ENCODE data around the gene PPM1D. TPM values are rescaled to one million over a fixed set of nuclear protein-coding genes. Genes with fewer than 3 reads are reported as not detected.
"Not testable (repeated sequence)": the region's sequence is repeated elsewhere in the genome, so short reads cannot be mapped to it uniquely, and the experiment has no call there.

The PPM1D gene
- total RNA-seq (29.6 TPM), polyA plus RNA-seq (10 to 100 TPM in 3 of 4 donors, 1 to 10 TPM in 1; 9.5 to 15.5 (median 12.1) TPM)

DNA sequence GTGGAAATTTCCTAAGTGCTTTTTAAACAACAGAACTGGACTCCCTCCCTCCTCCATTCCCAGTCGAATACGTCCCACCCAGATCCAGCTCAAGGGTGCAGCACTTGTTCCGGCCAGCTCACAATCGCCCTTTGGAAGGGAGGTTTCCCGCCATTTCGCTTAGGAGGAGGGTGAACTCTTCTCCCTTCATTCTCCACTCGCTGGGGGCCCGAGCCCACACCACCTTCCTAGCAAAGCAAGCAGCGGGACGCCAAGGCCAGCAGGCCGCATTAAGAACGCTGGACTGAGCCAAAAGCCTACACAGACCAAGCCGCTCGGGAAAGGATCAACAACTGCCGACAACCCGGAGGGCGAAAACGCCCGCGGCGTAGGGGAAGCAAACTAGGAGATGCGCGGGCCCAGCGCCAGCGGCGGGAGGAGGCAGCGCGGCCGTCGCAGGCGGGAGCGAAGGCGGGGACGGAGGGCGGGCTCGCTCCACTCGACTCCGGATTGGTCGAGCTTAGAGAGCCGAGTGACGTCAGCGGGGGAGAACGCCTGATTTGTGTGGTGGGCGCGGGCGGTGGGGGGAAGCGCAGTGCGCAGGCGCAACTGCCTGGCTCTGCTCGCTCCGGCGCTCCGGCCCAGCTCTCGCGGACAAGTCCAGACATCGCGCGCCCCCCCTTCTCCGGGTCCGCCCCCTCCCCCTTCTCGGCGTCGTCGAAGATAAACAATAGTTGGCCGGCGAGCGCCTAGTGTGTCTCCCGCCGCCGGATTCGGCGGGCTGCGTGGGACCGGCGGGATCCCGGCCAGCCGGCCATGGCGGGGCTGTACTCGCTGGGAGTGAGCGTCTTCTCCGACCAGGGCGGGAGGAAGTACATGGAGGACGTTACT is at the start of gene PPM1D:
Gene PPM1D, plus strand, starts transcription at position 574 of the 870 bp plus-strand sequence. Its CDS starts 222 bp downstream, at position 796.
- Mint-ChIP-seq H3K27me3 (no peaks in the 10 kb centered on the region), H3K27ac (peak within 1 kb of the TSS; percentile 95 to 98 (median 96)), H3K4me1 (peaks cover 24 to 47% (median 39%) of the 10 kb centered on the region in 4 donors), H3K4me3 (peak within 1 kb of the TSS; percentile 93 to 98 (median 98)), H3K36me3 (no peaks in the 10 kb centered on the region), H3K9me3 (no peaks in the 10 kb centered on the region)
- peaks cover 39% of the 10 kb centered on the region for H3K4me1 ChIP-seq (ENCODE audit: control insufficient read depth, insufficient read depth, low read length, poor library complexity, severe bottlenecking)
- H3K27ac ChIP-seq (ENCODE audit: insufficient read depth, low read length, poor library complexity, severe bottlenecking), result peak within 1 kb of the TSS; percentile 91
- H3K4me3 ChIP-seq (ENCODE audit: low read depth, low read length), result peak within 1 kb of the TSS; percentile 97
- H3K36me3 ChIP-seq (ENCODE audit: control insufficient read depth, insufficient read depth, low read length), result no peaks in the 10 kb centered on the region
- DNase-seq (peak; percentile 96 to 98 (median 97)), ATAC-seq (ENCODE audit: low read depth in 2 of 2) (peak; percentile 95 to 97)
- no peaks in the 10 kb centered on the region for H3K27me3 ChIP-seq (ENCODE audit: control insufficient read depth, insufficient read depth, low read length)
- no peaks in the 10 kb centered on the region for H3K9me3 ChIP-seq (ENCODE audit: control insufficient read depth in 2 of 2, low read length in 2 of 2)

DNA sequence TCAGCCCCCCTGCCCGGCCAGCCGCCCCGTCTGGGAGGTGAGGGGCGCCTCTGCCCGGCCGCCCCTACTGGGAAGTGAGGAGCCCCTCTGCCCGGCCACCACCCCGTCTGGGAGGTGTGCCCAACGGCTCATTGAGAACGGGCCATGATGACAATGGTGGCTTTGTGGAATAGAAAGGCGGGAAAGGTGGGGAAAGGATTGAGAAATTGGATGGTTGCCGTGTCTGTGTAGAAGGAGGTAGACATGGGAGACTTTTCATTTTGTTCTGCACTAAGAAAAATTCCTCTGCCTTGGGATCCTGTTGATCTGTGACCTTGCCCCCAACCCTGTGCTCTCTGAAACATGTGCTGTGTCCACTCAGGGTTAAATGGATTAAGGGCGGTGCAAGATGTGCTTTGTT is 47.7 kb upstream of the PPM1D start:
- not testable (repeated sequence) for H3K27ac Mint-ChIP-seq; H3K9me3 ChIP-seq (ENCODE audit: control insufficient read depth in 2 of 2, low read length in 2 of 2); H3K4me1 ChIP-seq (ENCODE audit: control insufficient read depth, insufficient read depth, low read length, poor library complexity, severe bottlenecking); DNase-seq; H3K36me3 Mint-ChIP-seq; H3K27me3 ChIP-seq (ENCODE audit: control insufficient read depth, insufficient read depth, low read length); H3K36me3 ChIP-seq (ENCODE audit: control insufficient read depth, insufficient read depth, low read length); H3K4me3 ChIP-seq (ENCODE audit: low read depth, low read length); H3K27ac ChIP-seq (ENCODE audit: insufficient read depth, low read length, poor library complexity, severe bottlenecking); H3K4me1 Mint-ChIP-seq; ATAC-seq (ENCODE audit: low read depth in 2 of 2); H3K4me3 Mint-ChIP-seq; H3K9me3 Mint-ChIP-seq
- peaks cover 16% of the 10 kb centered on the region for H3K27me3 Mint-ChIP-seq

DNA sequence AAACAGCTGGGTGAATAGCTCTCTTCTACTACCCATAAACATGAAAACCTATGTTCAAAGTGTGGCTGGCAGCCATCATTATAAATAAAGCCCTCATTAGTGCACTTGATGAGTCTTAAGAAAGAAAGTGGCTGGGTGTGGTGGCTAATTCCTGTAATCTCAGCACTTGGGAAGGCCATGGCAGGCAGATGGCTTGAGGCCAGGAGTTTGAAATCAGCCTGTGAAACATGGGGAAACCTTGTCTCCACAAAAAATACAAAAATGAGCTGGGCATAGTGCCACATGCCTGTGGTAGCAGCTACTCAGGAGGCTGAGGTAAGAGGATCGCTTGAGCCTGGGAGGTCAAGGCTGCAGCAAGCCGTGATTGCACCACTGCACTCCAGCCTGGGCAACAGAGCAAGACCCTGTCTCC is 45.6 kb upstream of the PPM1D start:
- no peak overlapping the region for H3K4me3 Mint-ChIP-seq
- Histone ChIP-seq H3K4me1 (ENCODE audit: control insufficient read depth, insufficient read depth, low read length, poor library complexity, severe bottlenecking) (no peaks in the 10 kb centered on the region), H3K36me3 (ENCODE audit: control insufficient read depth, insufficient read depth, low read length) (no peaks in the 10 kb centered on the region), H3K9me3 (ENCODE audit: control insufficient read depth in 2 of 2, low read length in 2 of 2) (peaks cover 4 to 12% of the 10 kb centered on the region in 2 experiments), H3K27me3 (ENCODE audit: control insufficient read depth, insufficient read depth, low read length) (peaks cover 4% of the 10 kb centered on the region), H3K4me3 (ENCODE audit: low read depth, low read length) (no peak overlapping the region), H3K27ac (ENCODE audit: insufficient read depth, low read length, poor library complexity, severe bottlenecking) (no peak overlapping the region)
- H3K9me3 Mint-ChIP-seq, result peaks cover 1 to 26% (median 11%) of the 10 kb centered on the region in 7 donors
- peaks cover 0 to 4% (median 0%) of the 10 kb centered on the region in 4 donors for H3K4me1 Mint-ChIP-seq
- DNase-seq (no peak), ATAC-seq (ENCODE audit: low read depth in 2 of 2) (no peak)
- H3K36me3 Mint-ChIP-seq, result peaks cover 4% of the 10 kb centered on the region
- H3K27me3 Mint-ChIP-seq, result peaks cover 22% of the 10 kb centered on the region
- no peak overlapping the region for H3K27ac Mint-ChIP-seq

DNA sequence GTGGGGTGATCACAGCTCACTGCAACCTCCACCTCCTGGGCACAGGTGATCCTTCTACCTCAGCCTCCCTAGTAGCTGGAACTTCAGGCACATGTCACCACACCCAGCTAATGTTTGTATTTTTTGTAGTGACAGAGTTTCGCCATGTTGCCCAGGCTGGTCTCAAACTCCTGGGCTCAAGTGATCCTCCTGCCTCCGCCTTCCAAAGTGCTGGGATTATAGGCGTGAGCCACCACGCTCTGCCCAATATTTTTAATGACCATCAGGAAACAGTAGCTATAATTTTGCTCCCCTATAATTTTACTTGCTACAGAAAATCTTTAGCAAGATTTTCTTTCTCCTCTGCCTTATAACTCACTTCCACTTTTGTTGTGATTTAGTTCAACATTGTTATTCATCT is 44.2 kb upstream of the PPM1D start:
- Histone ChIP-seq H3K36me3 (ENCODE audit: control insufficient read depth, insufficient read depth, low read length) (no peaks in the 10 kb centered on the region), H3K4me1 (ENCODE audit: control insufficient read depth, insufficient read depth, low read length, poor library complexity, severe bottlenecking) (no peaks in the 10 kb centered on the region), H3K9me3 (ENCODE audit: control insufficient read depth in 2 of 2, low read length in 2 of 2) (peaks cover 4 to 12% of the 10 kb centered on the region in 2 experiments), H3K4me3 (ENCODE audit: low read depth, low read length) (no peak overlapping the region), H3K27ac (ENCODE audit: insufficient read depth, low read length, poor library complexity, severe bottlenecking) (no peak overlapping the region), H3K27me3 (ENCODE audit: control insufficient read depth, insufficient read depth, low read length) (peaks cover 4% of the 10 kb centered on the region)
- DNase-seq (no peak), ATAC-seq (ENCODE audit: low read depth in 2 of 2) (no peak)
- Mint-ChIP-seq H3K27ac (peak overlapping the region in 1 of 3 donors; percentile 53), H3K4me3 (no peak overlapping the region), H3K4me1 (peaks cover 0 to 4% (median 0%) of the 10 kb centered on the region in 4 donors), H3K27me3 (peaks cover 26% of the 10 kb centered on the region), H3K36me3 (peaks cover 4% of the 10 kb centered on the region), H3K9me3 (peaks cover 1 to 26% (median 11%) of the 10 kb centered on the region in 7 donors)

DNA sequence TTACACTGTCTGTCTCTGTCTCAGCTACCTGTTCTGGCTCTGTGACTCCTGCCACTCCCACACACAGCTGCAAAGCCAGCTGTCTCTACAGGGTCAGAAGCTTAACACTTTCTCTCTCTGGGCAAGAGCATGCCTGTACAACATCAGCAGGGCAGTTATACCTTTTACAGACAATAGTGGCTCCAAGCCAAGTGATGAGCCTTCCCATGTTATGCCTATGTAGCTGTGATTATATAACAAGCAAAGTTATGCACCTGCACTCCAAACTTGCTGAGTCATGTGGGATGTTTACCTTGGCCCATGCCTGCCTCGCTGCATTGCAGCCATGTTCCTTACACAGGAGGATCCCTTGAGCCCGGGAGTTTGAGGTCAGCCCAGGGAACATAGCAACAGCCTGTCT is 42.2 kb upstream of the PPM1D start:
- Mint-ChIP-seq H3K4me3 (no peak overlapping the region), H3K9me3 (peaks cover 1 to 26% (median 11%) of the 10 kb centered on the region in 7 donors), H3K4me1 (peaks cover 0 to 4% (median 0%) of the 10 kb centered on the region in 4 donors), H3K36me3 (peaks cover 4% of the 10 kb centered on the region), H3K27me3 (peaks cover 26% of the 10 kb centered on the region), H3K27ac (no peak overlapping the region)
- Histone ChIP-seq H3K9me3 (ENCODE audit: control insufficient read depth in 2 of 2, low read length in 2 of 2) (peaks cover 4 to 12% of the 10 kb centered on the region in 2 experiments), H3K4me1 (ENCODE audit: control insufficient read depth, insufficient read depth, low read length, poor library complexity, severe bottlenecking) (no peaks in the 10 kb centered on the region), H3K27ac (ENCODE audit: insufficient read depth, low read length, poor library complexity, severe bottlenecking) (no peak overlapping the region), H3K36me3 (ENCODE audit: control insufficient read depth, insufficient read depth, low read length) (no peaks in the 10 kb centered on the region), H3K27me3 (ENCODE audit: control insufficient read depth, insufficient read depth, low read length) (peaks cover 4% of the 10 kb centered on the region), H3K4me3 (ENCODE audit: low read depth, low read length) (no peak overlapping the region)
- ATAC-seq (ENCODE audit: low read depth in 2 of 2) (no peak), DNase-seq (peak in 1 of 3 donors; percentile 11)

DNA sequence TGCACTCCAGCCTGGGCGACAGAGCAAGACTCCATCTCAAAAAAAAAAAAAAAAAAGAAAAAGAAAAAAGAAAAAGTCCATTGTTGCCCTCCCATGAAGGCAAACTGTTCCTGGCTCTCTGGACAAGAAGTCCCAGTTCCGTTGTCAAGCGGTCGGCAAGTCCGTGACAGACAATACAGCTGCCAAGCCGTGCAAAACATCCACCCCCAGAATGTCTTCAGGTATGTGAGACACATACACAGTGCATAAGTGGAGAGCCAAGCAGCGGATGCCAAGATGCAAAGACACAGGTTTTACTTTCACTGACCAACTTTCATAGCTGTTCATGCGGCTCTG is 40.4 kb upstream of the PPM1D start:
- no peak overlapping the region for H3K27ac ChIP-seq (ENCODE audit: insufficient read depth, low read length, poor library complexity, severe bottlenecking)
- H3K9me3 Mint-ChIP-seq, result peaks cover 1 to 19% (median 9%) of the 10 kb centered on the region in 7 donors

DNA sequence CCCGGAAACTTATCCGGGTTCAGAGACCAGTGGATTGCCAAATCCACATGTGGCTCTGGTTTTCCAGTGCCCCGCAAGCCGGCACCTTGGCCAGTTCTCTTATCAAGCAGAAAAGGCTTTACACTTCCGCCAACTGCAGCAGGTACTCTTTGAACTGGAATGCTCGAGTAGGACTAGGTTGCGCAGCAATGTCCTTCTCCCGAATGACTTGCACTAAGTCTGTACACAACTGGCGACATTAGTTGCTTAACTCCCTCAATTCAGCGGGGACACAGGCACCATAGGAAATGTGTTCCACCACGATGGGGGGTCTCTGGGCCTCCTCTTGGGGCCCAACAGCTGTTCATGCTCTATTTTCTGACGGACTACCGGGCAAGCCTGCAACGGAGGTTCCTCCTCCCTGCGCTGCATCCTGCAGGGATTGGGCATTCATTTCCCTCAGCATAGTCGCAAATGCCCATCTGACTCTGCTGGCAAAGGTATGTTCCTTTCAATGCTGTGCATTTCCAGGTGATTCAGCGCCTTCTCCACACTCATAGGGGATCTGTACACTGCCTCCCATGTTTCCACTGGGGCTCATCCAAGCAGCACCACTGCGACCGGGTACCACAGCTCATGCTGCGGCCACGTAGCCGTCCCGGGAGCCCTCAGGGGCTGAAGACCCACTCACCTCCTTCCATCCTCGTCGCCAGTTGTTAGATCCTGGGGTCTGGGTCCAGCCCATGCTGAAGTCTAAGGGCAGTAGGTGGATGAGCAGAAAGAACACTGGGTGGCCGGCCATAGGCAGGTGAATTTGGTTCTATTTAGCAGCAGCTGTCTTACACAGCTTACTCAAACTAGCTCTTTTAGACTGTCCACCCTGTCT is 39.8 kb upstream of the PPM1D start:
- Histone ChIP-seq H3K4me1 (ENCODE audit: control insufficient read depth, insufficient read depth, low read length, poor library complexity, severe bottlenecking) (no peaks in the 10 kb centered on the region), H3K4me3 (ENCODE audit: low read depth, low read length) (no peak overlapping the region), H3K27ac (ENCODE audit: insufficient read depth, low read length, poor library complexity, severe bottlenecking) (no peak overlapping the region), H3K27me3 (ENCODE audit: control insufficient read depth, insufficient read depth, low read length) (peaks cover 4% of the 10 kb centered on the region), H3K9me3 (ENCODE audit: control insufficient read depth in 2 of 2, low read length in 2 of 2) (peaks cover 4 to 12% of the 10 kb centered on the region in 2 experiments), H3K36me3 (ENCODE audit: control insufficient read depth, insufficient read depth, low read length) (no peaks in the 10 kb centered on the region)
- H3K27me3 Mint-ChIP-seq, result peaks cover 22% of the 10 kb centered on the region
- H3K4me3 Mint-ChIP-seq, result peak overlapping the region in 1 of 4 donors; percentile 38
- H3K9me3 Mint-ChIP-seq, result peaks cover 1 to 19% (median 9%) of the 10 kb centered on the region in 7 donors
- H3K27ac Mint-ChIP-seq, result no peak overlapping the region
- H3K36me3 Mint-ChIP-seq, result peaks cover 4% of the 10 kb centered on the region
- DNase-seq (no peak), ATAC-seq (ENCODE audit: low read depth in 2 of 2) (no peak)
- peaks cover 0 to 4% (median 0%) of the 10 kb centered on the region in 4 donors for H3K4me1 Mint-ChIP-seq

More for the DNA sequence above, 40.4 kb upstream of the PPM1D start:
- peaks cover 4% of the 10 kb centered on the region for H3K27me3 ChIP-seq (ENCODE audit: control insufficient read depth, insufficient read depth, low read length)
- H3K4me3 ChIP-seq (ENCODE audit: low read depth, low read length), result no peak overlapping the region
- DNase-seq (no peak), ATAC-seq (ENCODE audit: low read depth in 2 of 2) (no peak)
- H3K27ac Mint-ChIP-seq, result no peak overlapping the region
- H3K27me3 Mint-ChIP-seq, result peaks cover 26% of the 10 kb centered on the region
- no peaks in the 10 kb centered on the region for H3K4me1 ChIP-seq (ENCODE audit: control insufficient read depth, insufficient read depth, low read length, poor library complexity, severe bottlenecking)
- peaks cover 0 to 4% (median 0%) of the 10 kb centered on the region in 4 donors for H3K4me1 Mint-ChIP-seq
- H3K36me3 ChIP-seq (ENCODE audit: control insufficient read depth, insufficient read depth, low read length), result no peaks in the 10 kb centered on the region
- H3K36me3 Mint-ChIP-seq, result peaks cover 4% of the 10 kb centered on the region
- peaks cover 4 to 12% of the 10 kb centered on the region in 2 experiments for H3K9me3 ChIP-seq (ENCODE audit: control insufficient read depth in 2 of 2, low read length in 2 of 2)
- H3K4me3 Mint-ChIP-seq, result no peak overlapping the region

Data from CD4-positive, CD25-positive, alpha-beta regulatory T cell (primary cell).